ENCODE data around the gene POLG.
A peak's percentile ranks its signal among the peaks of the same experiment; 100 is the strongest.

POLG gene

DNA sequence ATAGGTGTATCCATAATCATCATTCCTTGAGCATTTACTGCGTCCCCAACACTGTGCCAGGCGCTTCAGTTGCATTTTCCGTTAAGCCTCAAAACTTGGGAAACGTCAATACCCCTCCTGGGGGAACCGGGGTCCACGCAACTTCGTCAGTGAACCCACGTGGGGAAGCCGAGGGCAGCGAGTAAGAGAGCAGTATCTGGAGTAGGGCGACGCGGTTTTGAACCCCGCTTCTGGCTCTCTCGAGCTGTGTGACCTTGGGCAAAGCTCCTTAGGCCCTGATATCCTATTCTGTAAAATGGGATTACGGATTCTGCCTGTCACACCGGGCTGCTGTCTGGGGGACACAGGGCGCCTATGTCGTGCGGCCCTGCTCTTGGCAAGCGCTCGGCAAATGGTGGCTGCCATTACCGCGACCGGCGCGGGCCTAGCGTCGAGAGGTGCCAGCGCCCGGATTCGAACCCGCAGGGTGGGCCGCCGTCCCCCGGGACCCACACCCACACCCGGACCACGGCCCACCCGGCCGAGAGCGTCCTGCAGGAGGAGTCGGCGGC, 590 bp downstream of the POLG start:
- peak overlapping the region; percentile 68 to 88 for H3K4me3 ChIP-seq (ENCODE audit: low read depth in 1 of 2, low read length in 2 of 2)
- H3K79me2 ChIP-seq (ENCODE audit: insufficient read depth, low read length): peaks cover 56% of the 10 kb centered on the region
- ATAC-seq (ENCODE audit: insufficient read depth, low read depth): no peak; the same call in 2 of the 3 replicates
- no peaks in the 10 kb centered on the region for H3K27me3 ChIP-seq (ENCODE audit: insufficient read depth, low read length, poor library complexity)
- H3K36me3 ChIP-seq (ENCODE audit: insufficient read depth, low read length): peaks cover 51% of the 10 kb centered on the region
- peaks cover 87% of the 10 kb centered on the region for H3K4me1 ChIP-seq (ENCODE audit: insufficient read depth, low read length)
- peak overlapping the region; percentile 91 for H3K4me2 ChIP-seq (ENCODE audit: insufficient read depth, low read length)
- peak overlapping the region; percentile 88 for H3K9ac ChIP-seq (ENCODE audit: low read depth, low read length)
- no peaks in the 10 kb centered on the region for H3K9me3 ChIP-seq (ENCODE audit: insufficient read depth, low read length, severe bottlenecking)
- TF ChIP-seq EZH2 (IDR thresholded peaks at IDR 0.05; ENCODE audit: borderline replicate concordance, low read depth, low read length, severe bottlenecking): no peak
- TF ChIP-seq, protein P1, sequence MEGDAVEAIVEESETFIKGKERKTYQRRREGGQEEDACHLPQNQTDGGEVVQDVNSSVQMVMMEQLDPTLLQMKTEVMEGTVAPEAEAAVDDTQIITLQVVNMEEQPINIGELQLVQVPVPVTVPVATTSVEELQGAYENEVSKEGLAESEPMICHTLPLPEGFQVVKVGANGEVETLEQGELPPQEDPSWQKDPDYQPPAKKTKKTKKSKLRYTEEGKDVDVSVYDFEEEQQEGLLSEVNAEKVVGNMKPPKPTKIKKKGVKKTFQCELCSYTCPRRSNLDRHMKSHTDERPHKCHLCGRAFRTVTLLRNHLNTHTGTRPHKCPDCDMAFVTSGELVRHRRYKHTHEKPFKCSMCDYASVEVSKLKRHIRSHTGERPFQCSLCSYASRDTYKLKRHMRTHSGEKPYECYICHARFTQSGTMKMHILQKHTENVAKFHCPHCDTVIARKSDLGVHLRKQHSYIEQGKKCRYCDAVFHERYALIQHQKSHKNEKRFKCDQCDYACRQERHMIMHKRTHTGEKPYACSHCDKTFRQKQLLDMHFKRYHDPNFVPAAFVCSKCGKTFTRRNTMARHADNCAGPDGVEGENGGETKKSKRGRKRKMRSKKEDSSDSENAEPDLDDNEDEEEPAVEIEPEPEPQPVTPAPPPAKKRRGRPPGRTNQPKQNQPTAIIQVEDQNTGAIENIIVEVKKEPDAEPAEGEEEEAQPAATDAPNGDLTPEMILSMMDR (IDR thresholded peaks at IDR 0.05; ENCODE audit: borderline replicate concordance, extremely low read depth, low read length, poor library complexity, severe bottlenecking): no peak
- H3K27ac ChIP-seq (ENCODE audit: low read length): peak overlapping the region; percentile 90
- peak overlapping the region; percentile 68; the same call in 1 of the 2 replicates for H2AFZ ChIP-seq (ENCODE audit: low read depth, low read length)
- no peak for DNase-seq
- H4K20me1 ChIP-seq (ENCODE audit: insufficient read depth, low read length): peaks cover 51% of the 10 kb centered on the region

GRCh38 chr15:89333011-89333860, 1.4 kb downstream of the POLG start:
- Histone ChIP-seq H3K27me3 (ENCODE audit: insufficient read depth, low read length, poor library complexity) (no peaks in the 10 kb centered on the region), H3K4me1 (ENCODE audit: insufficient read depth, low read length) (peaks cover 91% of the 10 kb centered on the region), H3K36me3 (ENCODE audit: insufficient read depth, low read length) (peaks cover 59% of the 10 kb centered on the region), H3K4me3 (ENCODE audit: low read depth in 1 of 2, low read length in 2 of 2) (peak overlapping the region; percentile 68 to 88), H3K9ac (ENCODE audit: low read depth, low read length) (peak overlapping the region; percentile 88), H3K27ac (ENCODE audit: low read length) (peak overlapping the region; percentile 90), H3K9me3 (ENCODE audit: insufficient read depth, low read length, severe bottlenecking) (no peaks in the 10 kb centered on the region), H4K20me1 (ENCODE audit: insufficient read depth, low read length) (peaks cover 59% of the 10 kb centered on the region), H3K4me2 (ENCODE audit: insufficient read depth, low read length) (peak overlapping the region; percentile 91), H2AFZ (ENCODE audit: low read depth, low read length) (no peak overlapping the region), H3K79me2 (ENCODE audit: insufficient read depth, low read length) (peaks cover 64% of the 10 kb centered on the region)
- TF ChIP-seq EZH2 (IDR thresholded peaks at IDR 0.05; ENCODE audit: borderline replicate concordance, low read depth, low read length, severe bottlenecking): no peak
- TF ChIP-seq, protein P1 (IDR thresholded peaks at IDR 0.05; ENCODE audit: borderline replicate concordance, extremely low read depth, low read length, poor library complexity, severe bottlenecking): no peak
- ATAC-seq (ENCODE audit: insufficient read depth, low read depth) (no peak), DNase-seq (peak; percentile 41)

DNA sequence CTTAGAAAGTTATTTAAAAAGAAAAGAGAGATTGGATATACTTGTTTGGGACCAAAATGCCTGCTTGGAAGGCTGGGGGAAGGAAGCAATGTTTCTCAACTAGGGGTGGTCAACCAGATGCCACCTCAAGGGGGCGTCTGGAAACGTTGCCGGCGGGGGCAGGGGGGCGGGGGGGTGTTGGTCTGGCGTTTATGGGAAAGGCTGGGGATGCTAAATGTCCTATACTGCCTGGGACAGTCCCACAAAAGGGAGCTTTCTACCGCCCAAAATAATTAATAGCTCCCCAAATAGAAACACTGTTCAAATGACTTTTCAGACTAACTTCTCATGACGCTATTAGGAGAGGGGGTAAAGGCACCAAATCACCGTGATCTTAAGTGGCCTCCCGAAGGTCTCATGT, 2.2 kb downstream of the POLG start:
- DNase-seq: peak; percentile 46
- Histone ChIP-seq H3K9me3 (ENCODE audit: insufficient read depth, low read length, severe bottlenecking) (no peaks in the 10 kb centered on the region), H3K79me2 (ENCODE audit: insufficient read depth, low read length) (peaks cover 72% of the 10 kb centered on the region), H4K20me1 (ENCODE audit: insufficient read depth, low read length) (peaks cover 65% of the 10 kb centered on the region), H2AFZ (ENCODE audit: low read depth, low read length) (no peak overlapping the region), H3K27me3 (ENCODE audit: insufficient read depth, low read length, poor library complexity) (no peaks in the 10 kb centered on the region), H3K9ac (ENCODE audit: low read depth, low read length) (peak overlapping the region; percentile 88), H3K4me2 (ENCODE audit: insufficient read depth, low read length) (peak overlapping the region; percentile 91), H3K36me3 (ENCODE audit: insufficient read depth, low read length) (peaks cover 67% of the 10 kb centered on the region), H3K27ac (ENCODE audit: low read length) (peak overlapping the region; percentile 90), H3K4me1 (ENCODE audit: insufficient read depth, low read length) (peaks cover 89% of the 10 kb centered on the region), H3K4me3 (ENCODE audit: low read depth in 1 of 2, low read length in 2 of 2) (peak overlapping the region; percentile 68 to 88; a peak in 3 of 4 replicates)
- no peak for ATAC-seq (ENCODE audit: insufficient read depth, low read depth)
- TF ChIP-seq, protein P1 (IDR thresholded peaks at IDR 0.05; ENCODE audit: borderline replicate concordance, extremely low read depth, low read length, poor library complexity, severe bottlenecking): peak; percentile 55
- TF ChIP-seq EZH2 (IDR thresholded peaks at IDR 0.05; ENCODE audit: borderline replicate concordance, low read depth, low read length, severe bottlenecking): no peak
